ENCODE measurements around the gene PCDHA6. TPM values are rescaled to one million over a fixed set of nuclear protein-coding genes. Genes with fewer than 3 reads are reported as not detected.
"Not testable (repeated sequence)": the region's sequence is repeated elsewhere in the genome, so short reads cannot be mapped to it uniquely, and the experiment has no call there.

PCDHA6 gene, protein sequence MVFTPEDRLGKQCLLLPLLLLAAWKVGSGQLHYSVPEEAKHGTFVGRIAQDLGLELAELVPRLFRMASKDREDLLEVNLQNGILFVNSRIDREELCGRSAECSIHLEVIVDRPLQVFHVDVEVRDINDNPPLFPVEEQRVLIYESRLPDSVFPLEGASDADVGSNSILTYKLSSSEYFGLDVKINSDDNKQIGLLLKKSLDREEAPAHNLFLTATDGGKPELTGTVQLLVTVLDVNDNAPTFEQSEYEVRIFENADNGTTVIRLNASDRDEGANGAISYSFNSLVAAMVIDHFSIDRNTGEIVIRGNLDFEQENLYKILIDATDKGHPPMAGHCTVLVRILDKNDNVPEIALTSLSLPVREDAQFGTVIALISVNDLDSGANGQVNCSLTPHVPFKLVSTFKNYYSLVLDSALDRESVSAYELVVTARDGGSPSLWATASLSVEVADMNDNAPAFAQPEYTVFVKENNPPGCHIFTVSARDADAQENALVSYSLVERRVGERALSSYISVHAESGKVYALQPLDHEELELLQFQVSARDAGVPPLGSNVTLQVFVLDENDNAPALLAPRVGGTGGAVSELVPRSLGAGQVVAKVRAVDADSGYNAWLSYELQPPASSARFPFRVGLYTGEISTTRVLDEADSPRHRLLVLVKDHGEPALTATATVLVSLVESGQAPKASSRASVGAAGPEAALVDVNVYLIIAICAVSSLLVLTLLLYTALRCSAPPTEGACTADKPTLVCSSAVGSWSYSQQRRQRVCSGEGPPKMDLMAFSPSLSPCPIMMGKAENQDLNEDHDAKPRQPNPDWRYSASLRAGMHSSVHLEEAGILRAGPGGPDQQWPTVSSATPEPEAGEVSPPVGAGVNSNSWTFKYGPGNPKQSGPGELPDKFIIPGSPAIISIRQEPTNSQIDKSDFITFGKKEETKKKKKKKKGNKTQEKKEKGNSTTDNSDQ
- not detected in 2 replicates for total RNA-seq

DNA sequence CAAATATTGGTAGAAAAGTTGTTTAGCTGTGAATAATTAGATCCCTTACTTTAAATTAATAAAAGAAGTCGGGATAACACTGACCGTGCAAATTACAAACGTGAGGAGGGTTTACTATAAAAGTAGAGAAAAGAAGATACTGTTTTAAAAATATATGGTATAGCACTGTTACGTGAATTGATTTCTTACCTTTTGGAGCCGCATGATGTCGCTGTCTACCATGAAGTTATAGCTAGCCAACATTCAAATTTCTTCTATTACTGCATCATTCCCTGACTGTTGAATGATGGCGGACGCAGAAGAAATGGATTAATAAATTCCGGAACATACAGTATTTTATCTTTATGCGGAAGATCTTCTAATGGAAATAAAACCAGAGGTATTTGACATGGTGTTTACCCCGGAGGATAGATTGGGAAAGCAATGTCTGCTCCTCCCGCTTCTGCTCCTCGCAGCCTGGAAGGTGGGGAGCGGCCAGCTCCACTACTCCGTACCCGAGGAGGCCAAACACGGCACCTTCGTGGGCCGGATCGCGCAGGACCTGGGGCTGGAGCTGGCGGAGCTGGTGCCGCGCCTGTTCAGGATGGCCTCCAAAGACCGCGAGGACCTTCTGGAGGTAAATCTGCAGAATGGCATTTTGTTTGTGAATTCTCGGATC lies at the start of gene PCDHA6:
TSS of gene PCDHA6 (plus strand) at position 257 of the 658 bp plus-strand sequence. CDS start at position 389, 132 bp downstream.
- H3K4me3 Mint-ChIP-seq (ENCODE audit: low read depth): no peak within 1 kb of the TSS

DNA sequence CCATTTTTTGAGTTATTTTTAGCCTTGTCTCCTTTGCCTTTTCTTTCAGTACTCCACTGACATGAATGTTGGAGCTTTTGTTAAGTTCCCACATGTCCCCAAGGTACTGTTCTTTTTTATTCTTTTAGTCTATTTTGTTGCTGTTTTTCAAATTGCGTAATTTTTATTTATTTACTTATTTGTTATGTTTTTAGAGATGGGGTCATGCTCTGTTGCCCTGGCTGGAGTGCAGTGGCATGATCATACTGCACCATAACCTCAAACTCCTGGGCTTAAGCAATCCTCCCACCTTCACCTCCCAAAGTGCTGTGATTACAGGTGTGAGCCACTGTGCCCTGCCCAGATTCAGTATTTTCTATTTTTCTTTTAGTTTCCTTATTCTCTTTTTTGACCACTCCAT lies 47.2 kb upstream of the PCDHA6 start:
- no peak for DNase-seq (ENCODE audit: low spot score)
- Mint-ChIP-seq H3K27ac (no peak overlapping the region), H3K9me3 (peaks cover 73% of the 10 kb centered on the region), H3K4me1 (ENCODE audit: low read depth) (no peaks in the 10 kb centered on the region), H3K4me3 (ENCODE audit: low read depth) (no peak overlapping the region), H3K27me3 (ENCODE audit: low read depth) (no peaks in the 10 kb centered on the region), H3K36me3 (ENCODE audit: low read depth) (peaks cover 6% of the 10 kb centered on the region)
- intact Hi-C loops (cut with micrococcal nuclease): no loop called here

More for the DNA sequence above, at the start of gene PCDHA6:
- no peaks in the 10 kb centered on the region for H3K27me3 Mint-ChIP-seq (ENCODE audit: low read depth)
- DNase-seq (ENCODE audit: low spot score): no peak
- no peak within 1 kb of the TSS for H3K27ac Mint-ChIP-seq
- H3K36me3 Mint-ChIP-seq (ENCODE audit: low read depth): no peaks in the 10 kb centered on the region
- intact Hi-C loops (cut with micrococcal nuclease): no loop called here
- H3K9me3 Mint-ChIP-seq: peaks cover 38% of the 10 kb centered on the region
- H3K4me1 Mint-ChIP-seq (ENCODE audit: low read depth): no peaks in the 10 kb centered on the region

DNA sequence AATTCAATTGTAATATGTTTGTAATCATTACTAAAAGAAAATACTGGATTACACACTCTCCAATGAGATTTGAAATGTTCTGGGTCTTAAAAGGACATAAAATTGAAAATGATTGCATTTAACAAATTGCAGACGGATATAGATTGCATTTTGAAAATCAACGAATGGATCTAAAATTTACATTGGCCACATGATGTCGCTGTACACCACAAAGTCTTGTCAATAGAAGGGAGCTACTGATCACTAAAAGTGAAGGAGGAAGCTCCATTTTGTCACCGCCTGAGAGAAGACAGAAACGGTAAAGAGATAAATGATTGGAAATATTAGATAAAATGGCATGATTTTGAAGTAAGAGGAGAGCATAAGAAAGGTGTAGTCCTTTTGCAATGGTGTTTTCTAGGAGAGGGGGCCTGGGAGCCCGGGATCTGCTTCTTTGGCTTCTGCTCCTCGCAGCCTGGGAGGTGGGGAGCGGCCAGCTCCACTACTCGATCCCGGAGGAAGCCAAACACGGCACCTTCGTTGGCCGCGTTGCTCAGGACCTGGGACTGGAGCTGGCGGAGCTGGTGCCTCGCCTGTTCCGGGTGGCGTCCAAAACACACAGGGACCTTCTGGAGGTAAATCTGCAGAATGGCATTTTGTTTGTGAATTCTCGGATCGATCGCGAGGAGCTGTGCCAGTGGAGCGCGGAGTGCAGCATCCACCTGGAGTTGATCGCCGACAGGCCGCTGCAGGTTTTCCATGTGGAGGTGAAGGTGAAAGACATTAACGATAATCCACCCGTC lies 41.7 kb upstream of the PCDHA6 start, which contains the start of gene PCDHA1:
TSS of gene PCDHA1 (plus strand) at position 236 of the 782 bp plus-strand sequence.
- H3K4me1 Mint-ChIP-seq (ENCODE audit: low read depth): no peaks in the 10 kb centered on the region
- no peaks in the 10 kb centered on the region for H3K36me3 Mint-ChIP-seq (ENCODE audit: low read depth)
- H3K27me3 Mint-ChIP-seq (ENCODE audit: low read depth): no peaks in the 10 kb centered on the region
- intact Hi-C loops (cut with micrococcal nuclease): no loop called here
- DNase-seq (ENCODE audit: low spot score): no peak
- H3K4me3 Mint-ChIP-seq (ENCODE audit: low read depth): no peak within 1 kb of the TSS
- peaks cover 43% of the 10 kb centered on the region for H3K9me3 Mint-ChIP-seq
- H3K27ac Mint-ChIP-seq: no peak within 1 kb of the TSS

DNA sequence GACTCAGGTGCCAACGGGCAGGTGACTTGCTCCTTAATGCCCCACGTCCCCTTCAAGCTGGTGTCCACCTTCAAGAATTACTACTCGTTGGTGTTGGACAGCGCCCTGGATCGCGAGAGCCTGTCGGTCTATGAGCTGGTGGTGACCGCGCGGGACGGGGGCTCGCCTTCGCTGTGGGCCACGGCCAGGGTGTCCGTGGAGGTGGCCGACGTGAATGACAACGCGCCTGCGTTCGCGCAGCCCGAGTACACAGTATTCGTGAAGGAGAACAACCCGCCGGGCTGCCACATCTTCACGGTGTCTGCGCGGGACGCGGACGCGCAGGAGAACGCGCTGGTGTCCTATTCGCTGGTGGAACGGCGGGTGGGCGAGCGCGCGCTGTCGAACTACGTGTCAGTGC lies 40.3 kb upstream of the PCDHA6 start:
- H3K27me3 Mint-ChIP-seq (ENCODE audit: low read depth); H3K27ac Mint-ChIP-seq; H3K36me3 Mint-ChIP-seq (ENCODE audit: low read depth); H3K4me3 Mint-ChIP-seq (ENCODE audit: low read depth); DNase-seq (ENCODE audit: low spot score); intact Hi-C loops (cut with micrococcal nuclease); H3K4me1 Mint-ChIP-seq (ENCODE audit: low read depth): not testable (repeated sequence)
- H3K9me3 Mint-ChIP-seq: peaks cover 41% of the 10 kb centered on the region

DNA sequence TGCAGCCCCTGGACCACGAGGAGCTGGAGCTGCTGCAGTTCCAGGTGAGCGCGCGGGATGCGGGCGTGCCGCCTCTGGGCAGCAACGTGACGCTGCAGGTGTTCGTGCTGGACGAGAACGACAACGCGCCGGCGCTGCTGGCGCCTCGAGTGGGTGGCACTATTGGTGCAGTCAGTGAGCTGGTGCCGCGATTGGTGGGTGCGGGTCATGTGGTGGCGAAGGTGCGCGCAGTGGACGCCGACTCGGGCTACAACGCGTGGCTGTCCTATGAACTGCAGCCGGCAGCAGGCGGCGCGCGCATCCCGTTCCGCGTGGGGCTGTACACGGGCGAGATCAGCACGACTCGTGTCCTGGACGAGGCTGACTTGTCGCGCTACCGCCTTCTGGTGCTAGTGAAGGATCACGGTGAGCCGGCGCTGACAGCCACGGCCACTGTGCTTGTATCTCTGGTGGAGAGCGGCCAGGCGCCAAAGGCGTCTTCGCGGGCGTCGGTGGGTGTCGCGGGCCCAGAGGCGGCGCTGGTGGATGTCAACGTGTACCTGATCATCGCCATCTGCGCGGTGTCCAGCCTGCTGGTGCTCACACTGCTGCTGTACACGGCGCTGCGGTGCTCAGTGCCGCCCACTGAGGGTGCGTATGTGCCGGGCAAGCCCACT lies 39.8 kb upstream of the PCDHA6 start:
- peaks cover 43% of the 10 kb centered on the region for H3K9me3 Mint-ChIP-seq
- H3K36me3 Mint-ChIP-seq (ENCODE audit: low read depth); intact Hi-C loops (cut with micrococcal nuclease); H3K27ac Mint-ChIP-seq; H3K4me1 Mint-ChIP-seq (ENCODE audit: low read depth); H3K27me3 Mint-ChIP-seq (ENCODE audit: low read depth); H3K4me3 Mint-ChIP-seq (ENCODE audit: low read depth); DNase-seq (ENCODE audit: low spot score): not testable (repeated sequence)

DNA sequence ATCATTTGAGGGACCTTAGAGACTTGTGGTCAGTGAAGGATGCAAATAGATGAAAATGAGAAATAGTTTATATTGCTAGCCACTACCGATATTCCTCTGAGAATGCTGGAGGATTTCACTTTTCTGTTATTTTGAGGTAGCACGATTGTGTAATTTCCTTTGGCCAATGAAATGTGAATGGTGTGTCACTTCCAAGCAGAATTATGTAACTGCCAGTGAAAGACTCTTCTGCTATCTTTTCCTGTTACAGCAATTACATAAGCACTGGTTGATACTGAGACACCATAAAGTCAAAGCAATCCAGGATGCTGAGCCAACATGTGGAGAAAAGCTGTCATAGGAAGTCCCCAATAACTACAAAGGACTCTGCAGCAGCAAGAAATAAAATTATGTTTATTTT lies 36.7 kb upstream of the PCDHA6 start:
- Mint-ChIP-seq H3K4me3 (ENCODE audit: low read depth) (no peak overlapping the region), H3K4me1 (ENCODE audit: low read depth) (no peaks in the 10 kb centered on the region), H3K9me3 (peaks cover 35% of the 10 kb centered on the region), H3K27ac (no peak overlapping the region), H3K27me3 (ENCODE audit: low read depth) (no peaks in the 10 kb centered on the region), H3K36me3 (ENCODE audit: low read depth) (no peaks in the 10 kb centered on the region)
- intact Hi-C loops (cut with micrococcal nuclease): loop anchor here (10.0 kb wide), 1 partner anchor 64 kb away; the partner anchor contains the start of gene PCDHA10
- DNase-seq (ENCODE audit: low spot score): no peak

DNA sequence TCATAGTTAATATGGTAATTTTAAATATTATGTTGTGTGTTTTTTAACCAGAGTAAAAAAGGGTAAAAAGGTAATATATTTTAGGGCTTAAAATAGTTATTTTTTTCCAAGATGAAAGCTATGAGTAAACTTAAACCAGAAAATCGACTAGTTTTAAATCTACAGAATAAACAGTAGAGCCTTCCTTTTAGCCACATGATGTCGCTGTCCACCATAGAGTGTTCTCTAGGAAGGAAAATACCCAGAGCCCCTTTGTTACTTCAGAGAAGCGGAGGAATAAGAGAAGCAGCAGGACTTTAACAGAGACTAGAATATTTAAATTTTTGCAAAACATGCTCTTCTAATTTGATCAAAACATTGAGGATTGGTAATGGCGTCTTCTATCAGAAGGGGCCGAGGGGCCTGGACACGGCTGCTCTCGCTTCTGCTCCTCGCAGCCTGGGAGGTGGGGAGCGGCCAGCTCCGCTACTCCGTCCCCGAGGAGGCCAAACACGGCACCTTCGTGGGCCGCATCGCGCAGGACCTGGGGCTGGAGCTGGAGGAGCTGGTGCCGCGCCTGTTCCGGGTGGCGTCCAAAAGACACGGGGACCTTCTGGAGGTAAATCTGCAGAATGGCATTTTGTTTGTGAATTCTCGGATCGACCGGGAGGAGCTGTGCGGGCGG lies 33.0 kb upstream of the PCDHA6 start, which contains the start of gene PCDHA2:
TSS of gene PCDHA2 (plus strand) at position 258 of the 664 bp plus-strand sequence.
- H3K9me3 Mint-ChIP-seq: peaks cover 25% of the 10 kb centered on the region
- H3K36me3 Mint-ChIP-seq (ENCODE audit: low read depth): no peaks in the 10 kb centered on the region
- H3K4me1 Mint-ChIP-seq (ENCODE audit: low read depth): no peaks in the 10 kb centered on the region
- intact Hi-C loops (cut with micrococcal nuclease): loop anchor here (10.0 kb wide), 1 partner anchor 60 kb away; the partner anchor contains the start of gene PCDHA10
- no peak within 1 kb of the TSS for H3K27ac Mint-ChIP-seq
- DNase-seq (ENCODE audit: low spot score): no peak
- no peaks in the 10 kb centered on the region for H3K27me3 Mint-ChIP-seq (ENCODE audit: low read depth)
- no peak within 1 kb of the TSS for H3K4me3 Mint-ChIP-seq (ENCODE audit: low read depth)

DNA sequence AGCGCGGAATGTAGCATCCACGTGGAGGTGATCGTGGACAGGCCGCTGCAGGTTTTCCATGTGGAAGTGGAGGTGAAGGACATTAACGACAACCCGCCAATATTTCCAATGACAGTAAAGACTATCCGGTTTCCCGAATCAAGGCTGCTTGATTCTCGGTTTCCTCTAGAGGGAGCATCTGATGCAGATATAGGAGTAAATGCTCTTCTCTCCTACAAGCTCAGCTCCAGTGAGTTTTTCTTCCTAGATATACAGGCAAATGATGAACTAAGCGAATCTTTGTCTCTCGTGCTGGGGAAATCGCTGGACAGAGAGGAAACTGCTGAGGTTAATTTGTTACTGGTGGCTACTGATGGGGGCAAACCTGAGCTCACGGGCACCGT lies 32.5 kb upstream of the PCDHA6 start:
- DNase-seq (ENCODE audit: low spot score): no peak
- intact Hi-C loops (cut with micrococcal nuclease): loop anchor here (10.0 kb wide), 1 partner anchor 60 kb away; the partner anchor contains the start of gene PCDHA10
- no peaks in the 10 kb centered on the region for H3K4me1 Mint-ChIP-seq (ENCODE audit: low read depth)
- no peaks in the 10 kb centered on the region for H3K36me3 Mint-ChIP-seq (ENCODE audit: low read depth)
- H3K27me3 Mint-ChIP-seq (ENCODE audit: low read depth): no peaks in the 10 kb centered on the region
- H3K9me3 Mint-ChIP-seq: peaks cover 29% of the 10 kb centered on the region
- H3K4me3 Mint-ChIP-seq (ENCODE audit: low read depth): no peak overlapping the region
- no peak overlapping the region for H3K27ac Mint-ChIP-seq

DNA sequence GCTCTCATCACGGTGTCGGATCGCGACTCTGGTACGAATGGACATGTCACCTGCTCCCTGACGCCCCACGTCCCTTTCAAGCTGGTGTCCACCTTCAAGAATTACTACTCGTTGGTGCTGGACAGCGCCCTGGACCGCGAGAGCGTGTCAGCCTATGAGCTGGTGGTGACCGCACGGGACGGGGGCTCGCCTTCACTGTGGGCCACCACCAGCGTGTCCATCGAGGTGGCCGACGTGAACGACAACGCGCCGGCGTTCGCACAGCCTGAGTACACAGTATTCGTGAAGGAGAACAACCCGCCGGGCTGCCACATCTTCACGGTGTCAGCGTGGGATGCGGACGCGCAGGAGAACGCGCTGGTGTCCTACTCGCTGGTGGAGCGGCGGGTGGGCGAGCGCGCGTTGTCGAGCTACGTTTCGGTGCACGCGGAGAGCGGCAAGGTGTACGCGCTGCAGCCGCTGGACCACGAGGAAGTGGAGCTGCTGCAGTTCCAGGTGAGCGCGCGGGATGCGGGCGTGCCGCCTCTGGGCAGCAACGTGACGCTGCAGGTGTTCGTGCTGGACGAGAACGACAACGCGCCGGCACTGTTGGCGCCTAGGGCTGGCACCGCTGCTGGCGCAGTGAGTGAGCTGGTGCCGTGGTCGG lies 31.6 kb upstream of the PCDHA6 start:
- not testable (repeated sequence) for H3K36me3 Mint-ChIP-seq (ENCODE audit: low read depth); H3K27me3 Mint-ChIP-seq (ENCODE audit: low read depth); H3K27ac Mint-ChIP-seq; H3K4me1 Mint-ChIP-seq (ENCODE audit: low read depth); DNase-seq (ENCODE audit: low spot score); H3K4me3 Mint-ChIP-seq (ENCODE audit: low read depth)
- intact Hi-C loops (cut with micrococcal nuclease): loop anchor here (10.0 kb wide), 1 partner anchor 59 kb away; the partner anchor contains the start of gene PCDHA10
- peaks cover 34% of the 10 kb centered on the region for H3K9me3 Mint-ChIP-seq

DNA sequence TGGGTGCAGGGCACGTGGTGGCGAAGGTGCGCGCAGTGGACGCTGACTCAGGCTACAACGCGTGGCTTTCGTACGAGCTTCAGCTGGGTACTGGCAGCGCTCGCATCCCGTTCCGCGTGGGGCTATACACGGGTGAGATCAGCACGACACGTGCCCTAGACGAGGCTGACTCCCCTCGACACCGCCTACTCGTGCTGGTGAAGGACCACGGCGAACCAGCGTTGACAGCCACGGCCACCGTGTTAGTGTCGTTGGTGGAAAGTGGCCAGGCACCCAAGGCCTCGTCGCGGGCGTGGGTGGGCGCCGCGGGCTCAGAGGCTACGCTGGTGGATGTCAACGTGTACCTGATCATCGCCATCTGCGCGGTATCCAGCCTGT lies 31.1 kb upstream of the PCDHA6 start:
- Mint-ChIP-seq H3K4me3 (ENCODE audit: low read depth) (no peak overlapping the region), H3K27ac (no peak overlapping the region), H3K36me3 (ENCODE audit: low read depth) (no peaks in the 10 kb centered on the region), H3K27me3 (ENCODE audit: low read depth) (no peaks in the 10 kb centered on the region), H3K4me1 (ENCODE audit: low read depth) (no peaks in the 10 kb centered on the region), H3K9me3 (peaks cover 34% of the 10 kb centered on the region)
- no peak for DNase-seq (ENCODE audit: low spot score)
- intact Hi-C loops (cut with micrococcal nuclease): loop anchor here (10.0 kb wide), 1 partner anchor 58 kb away; the partner anchor contains the start of gene PCDHA10
